ENCODE measurements around the gene CD2.

CD2 gene

DNA sequence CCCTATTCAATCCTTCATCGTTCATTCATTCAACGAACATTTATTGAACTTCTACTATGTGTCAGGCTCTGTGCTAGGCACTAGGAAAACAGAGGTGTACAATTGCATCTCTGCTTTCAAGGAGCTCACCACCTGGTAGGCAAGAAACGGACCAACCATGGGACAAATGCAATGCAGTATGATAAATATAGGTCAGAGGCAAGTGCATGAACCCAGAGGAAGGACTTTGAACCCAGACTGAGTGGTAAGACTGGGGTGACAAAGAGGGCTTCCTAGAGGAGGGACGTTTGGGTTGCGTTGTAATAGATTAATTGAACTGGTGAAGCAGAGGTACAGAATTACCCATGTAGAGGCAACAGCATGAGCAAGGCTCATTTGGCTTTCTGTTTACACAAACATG is 16.4 kb downstream of the CD2 start:
- DNase-seq (ENCODE audit: low read depth) = no peak
- in situ Hi-C loops (cut with HindIII; ENCODE audit: low sequenced_read_pairs) = no loop called here
- TF ChIP-seq, protein P1, sequence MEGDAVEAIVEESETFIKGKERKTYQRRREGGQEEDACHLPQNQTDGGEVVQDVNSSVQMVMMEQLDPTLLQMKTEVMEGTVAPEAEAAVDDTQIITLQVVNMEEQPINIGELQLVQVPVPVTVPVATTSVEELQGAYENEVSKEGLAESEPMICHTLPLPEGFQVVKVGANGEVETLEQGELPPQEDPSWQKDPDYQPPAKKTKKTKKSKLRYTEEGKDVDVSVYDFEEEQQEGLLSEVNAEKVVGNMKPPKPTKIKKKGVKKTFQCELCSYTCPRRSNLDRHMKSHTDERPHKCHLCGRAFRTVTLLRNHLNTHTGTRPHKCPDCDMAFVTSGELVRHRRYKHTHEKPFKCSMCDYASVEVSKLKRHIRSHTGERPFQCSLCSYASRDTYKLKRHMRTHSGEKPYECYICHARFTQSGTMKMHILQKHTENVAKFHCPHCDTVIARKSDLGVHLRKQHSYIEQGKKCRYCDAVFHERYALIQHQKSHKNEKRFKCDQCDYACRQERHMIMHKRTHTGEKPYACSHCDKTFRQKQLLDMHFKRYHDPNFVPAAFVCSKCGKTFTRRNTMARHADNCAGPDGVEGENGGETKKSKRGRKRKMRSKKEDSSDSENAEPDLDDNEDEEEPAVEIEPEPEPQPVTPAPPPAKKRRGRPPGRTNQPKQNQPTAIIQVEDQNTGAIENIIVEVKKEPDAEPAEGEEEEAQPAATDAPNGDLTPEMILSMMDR (IDR thresholded peaks at IDR 0.05; ENCODE audit: low read depth, low read length, missing control alignments) = no peak
- no peak overlapping the region for H3K4me3 ChIP-seq (ENCODE audit: low read depth, low read length)

DNA sequence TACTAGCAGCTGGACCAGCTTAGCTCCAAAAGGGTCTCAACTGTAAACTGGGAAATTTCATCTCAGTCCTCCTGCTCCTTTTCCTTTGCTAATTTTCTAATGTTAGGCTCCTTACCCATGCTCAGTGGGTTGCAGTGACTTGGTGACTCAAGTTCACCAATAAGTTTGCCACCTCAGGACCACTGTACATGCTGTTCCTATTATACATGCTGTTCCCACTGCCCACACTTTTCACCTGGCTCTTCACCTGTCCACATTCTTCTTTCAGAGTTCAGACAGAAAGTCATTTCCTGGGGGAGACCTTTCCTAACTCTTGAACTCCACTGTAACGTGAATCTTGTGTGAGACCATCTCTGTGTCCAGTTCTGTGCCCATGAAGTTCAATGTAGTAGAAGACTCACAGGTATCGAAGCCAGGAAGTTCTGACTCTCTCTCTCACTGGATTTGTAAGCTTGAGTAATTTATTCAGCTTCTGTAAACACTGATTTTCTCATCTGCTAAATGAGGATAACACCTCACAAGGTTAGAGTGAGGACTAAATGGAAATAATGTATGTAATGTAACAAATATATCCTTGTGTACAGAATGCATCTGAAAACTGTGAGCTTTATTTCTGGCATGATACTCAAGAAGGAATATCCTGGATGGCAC is 17.9 kb downstream of the CD2 start:
- TF ChIP-seq, protein P1 (IDR thresholded peaks at IDR 0.05; ENCODE audit: low read depth, low read length, missing control alignments) = no peak
- DNase-seq (ENCODE audit: low read depth) = no peak
- H3K4me3 ChIP-seq (ENCODE audit: low read depth, low read length) = no peak overlapping the region
- in situ Hi-C loops (cut with HindIII; ENCODE audit: low sequenced_read_pairs) = no loop called here

DNA sequence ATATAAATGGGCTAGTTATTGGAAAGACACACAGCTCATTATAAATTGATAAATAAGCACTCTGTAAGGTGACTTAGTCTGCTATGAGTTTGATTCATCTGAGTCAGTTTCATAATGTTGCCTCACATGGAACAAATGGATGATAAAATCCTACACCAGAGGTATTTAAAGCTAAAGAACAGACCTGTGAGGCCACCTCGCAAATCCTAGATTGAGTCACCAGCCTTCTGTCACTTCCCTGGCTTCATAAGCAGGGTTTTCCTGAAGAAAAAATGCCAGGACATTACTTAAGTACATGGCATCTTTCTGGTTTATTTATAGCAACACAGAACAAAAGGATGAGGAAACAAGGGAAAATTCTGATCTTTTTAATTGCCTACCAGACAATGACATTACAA is 18.4 kb downstream of the CD2 start:
- DNase-seq (ENCODE audit: low read depth) = no peak
- in situ Hi-C loops (cut with HindIII; ENCODE audit: low sequenced_read_pairs) = no loop called here
- H3K4me3 ChIP-seq (ENCODE audit: low read depth, low read length) = no peak overlapping the region
- TF ChIP-seq, protein P1 (IDR thresholded peaks at IDR 0.05; ENCODE audit: low read depth, low read length, missing control alignments) = no peak

DNA sequence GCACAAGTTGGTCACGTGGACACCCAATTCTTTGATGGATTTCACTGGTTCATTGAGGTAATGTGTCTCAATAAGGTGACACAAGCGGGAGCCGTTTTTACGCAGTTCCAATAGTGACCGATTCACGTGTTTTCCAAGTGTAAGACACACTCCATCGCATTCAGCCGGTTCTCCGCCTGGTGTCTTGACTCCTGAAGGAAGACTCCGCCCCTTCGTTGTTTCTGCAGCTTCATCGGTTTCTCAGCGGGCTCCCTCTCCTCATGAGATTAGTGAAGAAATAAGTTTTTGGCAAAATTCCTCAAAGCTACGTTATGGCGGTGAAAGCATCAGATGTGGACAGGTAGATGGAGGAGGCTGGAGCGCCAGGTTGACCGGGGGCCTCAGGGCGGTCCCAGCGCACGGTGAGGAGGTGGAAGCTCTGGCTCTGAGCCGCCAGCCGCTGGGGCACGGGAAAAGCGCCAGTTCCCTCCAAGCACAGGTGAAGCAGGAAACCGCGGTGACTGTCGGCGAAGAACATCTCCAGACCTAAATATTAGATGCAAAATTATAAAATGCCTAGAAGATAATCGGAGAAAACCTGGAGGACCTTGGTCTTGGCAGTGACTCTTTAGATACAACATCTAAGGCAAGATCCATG is 21.0 kb downstream of the CD2 start:
- in situ Hi-C loops (cut with HindIII; ENCODE audit: low sequenced_read_pairs) = no loop called here
- DNase-seq (ENCODE audit: low read depth) = no peak
- TF ChIP-seq, protein P1 (IDR thresholded peaks at IDR 0.05; ENCODE audit: low read depth, low read length, missing control alignments) = no peak
- H3K4me3 ChIP-seq (ENCODE audit: low read depth, low read length) = no peak overlapping the region

DNA sequence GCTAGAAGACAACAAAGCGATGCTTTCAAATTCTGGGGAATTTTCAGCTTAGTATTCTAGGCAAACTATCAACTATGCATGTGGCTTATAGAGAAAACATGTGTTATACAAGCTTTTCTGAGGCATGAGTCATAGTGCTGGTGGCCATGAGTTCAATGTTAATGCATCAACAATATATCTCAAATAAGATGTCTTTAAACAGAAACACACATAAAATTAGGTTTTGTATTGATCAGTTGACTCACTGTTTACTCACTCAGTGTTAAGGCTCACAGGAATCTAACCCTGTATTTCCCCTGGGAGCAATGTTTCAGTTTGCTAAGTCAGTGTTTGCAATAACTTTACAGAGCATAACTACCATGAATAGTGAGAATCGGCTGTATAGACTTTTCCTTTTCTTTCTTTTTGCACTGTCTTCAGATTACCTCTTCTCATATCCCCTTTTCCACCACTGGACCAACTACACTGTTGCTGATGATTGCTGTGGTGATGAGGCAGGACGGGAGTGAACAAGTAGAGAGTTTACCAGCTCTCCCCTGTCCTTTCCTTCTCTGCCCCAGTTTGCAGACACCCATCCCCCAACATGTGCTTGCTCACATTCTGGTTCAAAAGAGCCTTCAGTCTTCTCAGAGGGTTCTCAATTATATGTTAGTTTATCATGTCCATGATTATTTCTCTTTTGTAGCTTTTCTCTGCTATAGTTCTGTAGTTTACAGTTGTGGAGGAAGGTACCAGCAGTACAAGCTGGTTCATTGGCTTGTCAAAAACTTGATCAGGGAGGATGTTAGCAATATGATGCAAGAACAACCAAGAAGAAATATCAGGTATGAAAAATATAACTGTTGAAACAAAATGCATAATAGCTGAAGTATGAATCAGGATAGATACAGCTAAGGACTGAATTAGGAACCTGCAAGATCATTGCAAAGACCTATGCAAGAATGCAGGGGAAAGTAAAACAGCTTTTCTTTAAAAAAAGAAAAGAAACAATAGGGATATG is 23.9 kb downstream of the CD2 start:
- in situ Hi-C loops (cut with HindIII; ENCODE audit: low sequenced_read_pairs) = no loop called here
- no peak overlapping the region for H3K4me3 ChIP-seq (ENCODE audit: low read depth, low read length)
- peak; percentile 72 for DNase-seq (ENCODE audit: low read depth)
- TF ChIP-seq, protein P1 (IDR thresholded peaks at IDR 0.05; ENCODE audit: low read depth, low read length, missing control alignments) = no peak

DNA sequence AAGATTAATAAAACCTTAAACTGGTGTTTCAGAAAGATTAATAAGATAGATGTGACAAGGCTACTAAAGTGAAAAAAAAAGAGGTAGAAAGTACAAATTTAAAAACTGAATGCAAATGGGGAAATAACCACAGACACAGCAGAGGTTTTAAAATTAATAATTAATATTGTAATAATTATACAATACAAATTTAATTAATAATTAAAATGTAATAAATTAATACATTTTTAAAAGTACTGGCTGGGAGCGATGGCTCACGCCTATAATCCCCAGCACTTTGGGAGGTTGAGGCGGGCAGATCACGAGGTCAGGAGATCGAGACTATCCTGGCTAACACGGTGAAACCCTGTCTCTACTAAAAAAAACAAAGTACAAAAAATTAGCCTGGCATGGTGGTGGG is 26.8 kb downstream of the CD2 start:
- in situ Hi-C loops (cut with HindIII; ENCODE audit: low sequenced_read_pairs) = no loop called here
- no peak overlapping the region for H3K4me3 ChIP-seq (ENCODE audit: low read depth, low read length)
- DNase-seq (ENCODE audit: low read depth) = no peak
- TF ChIP-seq, protein P1 (IDR thresholded peaks at IDR 0.05; ENCODE audit: low read depth, low read length, missing control alignments) = no peak

All from astrocyte of the cerebellum (primary cell).